ENCODE data around the gene PLCD1.
"Not testable (repeated sequence)": the region's sequence is repeated elsewhere in the genome, so short reads cannot be mapped to it uniquely, and the experiment has no call there.

Gene PLCD1

GRCh38 chr3:38054499-38055001 is 25.1 kb upstream of the PLCD1 start:
- H3K27ac ChIP-seq: no peak overlapping the region
- no peak for TF ChIP-seq ZFX (IDR thresholded peaks at IDR 0.05)
- TF ChIP-seq, protein P1, sequence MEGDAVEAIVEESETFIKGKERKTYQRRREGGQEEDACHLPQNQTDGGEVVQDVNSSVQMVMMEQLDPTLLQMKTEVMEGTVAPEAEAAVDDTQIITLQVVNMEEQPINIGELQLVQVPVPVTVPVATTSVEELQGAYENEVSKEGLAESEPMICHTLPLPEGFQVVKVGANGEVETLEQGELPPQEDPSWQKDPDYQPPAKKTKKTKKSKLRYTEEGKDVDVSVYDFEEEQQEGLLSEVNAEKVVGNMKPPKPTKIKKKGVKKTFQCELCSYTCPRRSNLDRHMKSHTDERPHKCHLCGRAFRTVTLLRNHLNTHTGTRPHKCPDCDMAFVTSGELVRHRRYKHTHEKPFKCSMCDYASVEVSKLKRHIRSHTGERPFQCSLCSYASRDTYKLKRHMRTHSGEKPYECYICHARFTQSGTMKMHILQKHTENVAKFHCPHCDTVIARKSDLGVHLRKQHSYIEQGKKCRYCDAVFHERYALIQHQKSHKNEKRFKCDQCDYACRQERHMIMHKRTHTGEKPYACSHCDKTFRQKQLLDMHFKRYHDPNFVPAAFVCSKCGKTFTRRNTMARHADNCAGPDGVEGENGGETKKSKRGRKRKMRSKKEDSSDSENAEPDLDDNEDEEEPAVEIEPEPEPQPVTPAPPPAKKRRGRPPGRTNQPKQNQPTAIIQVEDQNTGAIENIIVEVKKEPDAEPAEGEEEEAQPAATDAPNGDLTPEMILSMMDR (conservative IDR thresholded peaks at IDR 0.05): no peak

GRCh38 chr3:38053813-38054498 is 24.5 kb upstream of the PLCD1 start:
- H3K27ac ChIP-seq: not testable (repeated sequence)

- not testable (repeated sequence) for H3K27ac ChIP-seq
These were observed 23.8 kb upstream of the PLCD1 start for GRCh38 chr3:38053286-38053685.

DNA sequence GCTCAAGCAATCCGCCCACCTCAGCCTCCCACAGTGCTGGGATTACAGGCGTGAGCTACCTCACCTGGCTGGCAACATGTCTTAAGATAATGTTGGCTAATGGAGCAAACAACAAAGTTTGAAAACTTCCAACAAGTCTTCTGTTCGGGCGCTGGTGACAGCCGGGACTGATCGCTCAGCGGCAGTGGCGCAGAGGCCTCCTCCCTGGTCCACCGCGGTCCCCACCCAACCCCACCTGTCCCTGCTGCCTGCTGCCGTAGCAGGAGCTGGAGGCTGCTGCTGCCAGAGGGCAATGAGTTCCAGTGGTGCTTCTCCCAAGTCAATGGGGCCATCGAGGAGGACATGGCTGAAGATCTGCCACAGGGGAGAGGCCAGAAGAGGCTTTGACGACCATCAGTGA is 21.7 kb upstream of the PLCD1 start:
- no peak overlapping the region for H3K27ac ChIP-seq
- TF ChIP-seq, protein P1 (conservative IDR thresholded peaks at IDR 0.05): no peak
- TF ChIP-seq ZFX (IDR thresholded peaks at IDR 0.05): no peak

DNA sequence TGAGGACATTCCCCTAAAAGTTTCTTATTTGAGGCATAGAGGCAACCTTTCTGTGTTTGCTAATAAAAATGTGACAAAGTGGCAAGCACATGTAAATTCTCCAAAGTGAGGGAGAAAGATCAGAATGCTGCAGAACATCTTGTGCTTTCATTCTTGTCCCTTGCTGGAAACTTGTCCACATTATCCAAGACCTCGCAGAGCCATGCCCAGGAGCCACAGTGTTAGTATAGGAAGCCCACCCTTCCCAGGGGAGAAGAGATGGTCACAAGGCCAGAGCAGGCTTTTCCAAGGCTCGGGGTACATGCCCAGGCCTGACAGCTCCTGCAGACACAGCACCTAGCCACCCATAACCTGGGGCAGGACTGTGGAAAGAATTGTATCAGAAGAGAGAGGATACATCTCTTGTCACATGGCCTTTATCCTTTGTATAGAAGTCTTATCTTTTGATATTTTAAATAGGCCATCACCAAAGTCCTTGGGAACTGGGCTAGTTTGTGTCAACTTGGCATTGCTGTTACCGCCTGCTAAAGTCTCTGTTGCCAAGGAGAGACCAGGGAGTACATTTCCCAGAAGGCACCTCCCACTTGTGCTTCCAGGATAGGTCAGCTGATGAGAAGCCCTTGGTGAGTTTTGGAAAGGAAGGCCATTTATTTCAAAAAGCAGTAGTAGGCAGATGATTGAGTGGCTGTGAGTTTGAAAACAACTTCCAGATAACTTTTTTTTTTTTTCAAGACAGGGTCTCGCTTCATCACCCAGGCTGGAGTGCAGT is 20.1 kb upstream of the PLCD1 start:
- no peak for TF ChIP-seq ZFX (IDR thresholded peaks at IDR 0.05)
- TF ChIP-seq, protein P1 (conservative IDR thresholded peaks at IDR 0.05): no peak
- H3K27ac ChIP-seq: no peak overlapping the region

DNA sequence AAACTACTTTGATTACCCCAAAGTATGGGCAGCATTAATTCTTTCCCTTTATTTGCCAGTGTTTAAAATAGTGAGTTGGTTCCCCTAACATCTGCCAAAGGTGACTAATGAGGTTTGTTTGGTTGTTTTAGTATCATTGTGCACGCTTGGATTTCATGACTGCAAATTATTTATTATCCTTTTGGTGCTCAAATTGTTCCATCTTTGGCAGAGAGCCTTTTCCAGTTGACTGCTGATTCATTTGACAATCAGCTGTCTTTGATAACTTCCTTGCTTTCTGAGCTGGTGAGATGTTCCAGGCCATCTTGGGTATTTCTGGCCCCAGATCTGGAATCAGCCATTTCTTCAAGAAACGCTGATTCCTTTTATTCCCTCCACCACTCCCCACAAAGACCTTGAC is 18.5 kb upstream of the PLCD1 start:
- no peak overlapping the region for H3K27ac ChIP-seq
- TF ChIP-seq, protein P1 (conservative IDR thresholded peaks at IDR 0.05): no peak
- no peak for TF ChIP-seq ZFX (IDR thresholded peaks at IDR 0.05)

DNA sequence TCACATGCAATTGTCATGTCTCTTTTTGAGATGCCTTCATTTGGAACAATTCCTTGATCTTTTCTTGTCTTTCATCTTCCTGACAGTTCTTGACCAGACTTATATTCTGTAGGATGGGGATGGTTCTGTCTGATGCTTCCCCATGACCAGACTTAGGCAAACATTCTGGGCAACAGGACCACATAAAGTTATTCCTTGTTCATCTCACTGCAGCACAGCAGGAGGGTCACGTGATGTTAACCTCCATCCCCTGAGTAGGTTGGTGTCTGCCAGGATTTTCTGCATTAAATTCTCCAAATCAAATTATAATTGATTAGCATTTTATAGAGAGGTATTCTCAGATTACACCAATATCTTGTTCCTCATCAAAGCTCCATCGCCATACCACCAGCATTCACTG is 17.4 kb upstream of the PLCD1 start:
- TF ChIP-seq ZFX (IDR thresholded peaks at IDR 0.05): no peak
- TF ChIP-seq, protein P1 (conservative IDR thresholded peaks at IDR 0.05): no peak
- no peak overlapping the region for H3K27ac ChIP-seq

GRCh38 chr3:38046027-38046426 is 16.6 kb upstream of the PLCD1 start:
- no peak overlapping the region for H3K27ac ChIP-seq
- no peak for TF ChIP-seq ZFX (IDR thresholded peaks at IDR 0.05)
- TF ChIP-seq, protein P1 (conservative IDR thresholded peaks at IDR 0.05): no peak
